ENCODE data around the gene DAPK2.

The DAPK2 gene

GRCh38 chr15:63998489-63998888 lies 47.8 kb downstream of the DAPK2 start:
- TF ChIP-seq, protein P1, sequence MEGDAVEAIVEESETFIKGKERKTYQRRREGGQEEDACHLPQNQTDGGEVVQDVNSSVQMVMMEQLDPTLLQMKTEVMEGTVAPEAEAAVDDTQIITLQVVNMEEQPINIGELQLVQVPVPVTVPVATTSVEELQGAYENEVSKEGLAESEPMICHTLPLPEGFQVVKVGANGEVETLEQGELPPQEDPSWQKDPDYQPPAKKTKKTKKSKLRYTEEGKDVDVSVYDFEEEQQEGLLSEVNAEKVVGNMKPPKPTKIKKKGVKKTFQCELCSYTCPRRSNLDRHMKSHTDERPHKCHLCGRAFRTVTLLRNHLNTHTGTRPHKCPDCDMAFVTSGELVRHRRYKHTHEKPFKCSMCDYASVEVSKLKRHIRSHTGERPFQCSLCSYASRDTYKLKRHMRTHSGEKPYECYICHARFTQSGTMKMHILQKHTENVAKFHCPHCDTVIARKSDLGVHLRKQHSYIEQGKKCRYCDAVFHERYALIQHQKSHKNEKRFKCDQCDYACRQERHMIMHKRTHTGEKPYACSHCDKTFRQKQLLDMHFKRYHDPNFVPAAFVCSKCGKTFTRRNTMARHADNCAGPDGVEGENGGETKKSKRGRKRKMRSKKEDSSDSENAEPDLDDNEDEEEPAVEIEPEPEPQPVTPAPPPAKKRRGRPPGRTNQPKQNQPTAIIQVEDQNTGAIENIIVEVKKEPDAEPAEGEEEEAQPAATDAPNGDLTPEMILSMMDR (IDR thresholded peaks at IDR 0.05; ENCODE audit: low read length, missing control alignments): no peak
- DNase-seq (ENCODE audit: low read depth): no peak
- H3K4me3 ChIP-seq (replicated peaks; ENCODE audit: low read depth, low read length): no peak overlapping the region

DNA sequence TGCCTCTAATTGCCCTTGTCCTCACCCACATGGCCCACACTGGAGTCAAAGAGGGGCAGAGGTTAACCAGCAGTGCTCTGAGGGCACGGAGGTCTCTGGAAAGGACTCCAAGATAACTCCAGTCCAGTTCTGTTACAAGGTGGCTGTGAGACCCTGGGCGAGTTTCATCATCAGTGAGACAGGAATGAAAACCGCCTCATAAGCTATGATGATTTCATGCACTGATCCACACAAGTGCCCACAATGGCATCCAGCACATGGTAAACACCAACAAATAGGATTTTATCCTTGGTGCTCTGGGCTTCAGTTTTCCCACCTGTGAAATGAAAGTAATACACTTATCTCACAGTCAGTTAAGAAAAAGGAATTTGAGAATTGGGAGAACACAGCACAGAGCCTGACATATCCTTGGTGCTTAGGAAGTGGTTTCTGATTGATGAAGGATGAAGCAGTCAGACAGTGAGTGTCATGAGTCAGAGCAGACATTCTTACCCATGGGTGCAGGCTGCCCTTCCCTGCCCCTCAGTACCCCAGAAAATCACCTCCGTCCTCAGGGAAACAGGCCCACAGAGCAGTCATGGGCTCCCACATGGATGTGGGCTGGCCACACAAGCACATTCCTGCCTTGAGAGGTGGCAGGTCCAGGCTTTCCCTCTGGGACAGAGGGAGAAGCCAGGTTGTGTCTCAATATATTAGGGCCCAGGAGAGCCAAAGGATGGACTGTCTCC lies 48.4 kb downstream of the DAPK2 start:
- no peak for DNase-seq (ENCODE audit: low read depth)
- H3K4me3 ChIP-seq (replicated peaks; ENCODE audit: low read depth, low read length): no peak overlapping the region
- TF ChIP-seq, protein P1 (IDR thresholded peaks at IDR 0.05; ENCODE audit: low read length, missing control alignments): no peak

GRCh38 chr15:63996794-63997357 lies 49.4 kb downstream of the DAPK2 start:
- H3K4me3 ChIP-seq (replicated peaks; ENCODE audit: low read depth, low read length): no peak overlapping the region
- no peak for DNase-seq (ENCODE audit: low read depth)
- TF ChIP-seq, protein P1 (IDR thresholded peaks at IDR 0.05; ENCODE audit: low read length, missing control alignments): no peak

GRCh38 chr15:63995789-63996188 lies 50.5 kb downstream of the DAPK2 start:
- TF ChIP-seq, protein P1 (IDR thresholded peaks at IDR 0.05; ENCODE audit: low read length, missing control alignments): no peak
- DNase-seq (ENCODE audit: low read depth): no peak
- H3K4me3 ChIP-seq (replicated peaks; ENCODE audit: low read depth, low read length): no peak overlapping the region

DNA sequence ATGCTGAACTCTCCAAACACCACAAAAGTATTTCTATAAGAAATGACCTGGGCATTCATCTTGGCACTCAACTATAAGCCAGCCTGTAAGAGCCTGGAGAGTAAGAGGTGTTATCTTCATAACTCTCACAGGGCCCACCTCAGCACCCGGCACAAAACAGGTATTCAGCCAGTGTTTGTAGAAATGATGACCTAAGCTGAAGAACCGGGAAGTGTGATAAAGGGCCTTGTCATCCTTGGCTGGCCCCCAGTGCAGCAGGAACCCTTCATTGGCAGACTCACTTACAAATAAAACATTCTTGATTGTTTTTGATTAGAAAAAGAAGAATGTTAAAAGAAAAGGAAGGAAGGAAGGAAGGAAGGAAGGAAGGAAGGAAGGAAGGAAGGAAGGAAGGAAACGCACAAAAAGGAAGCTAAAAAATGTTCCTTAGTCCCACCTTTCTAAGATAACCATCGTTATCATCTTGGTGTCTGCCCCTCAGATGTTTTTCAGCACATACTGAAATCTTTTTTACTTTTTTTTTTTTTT lies 52.1 kb downstream of the DAPK2 start:
- no peak for DNase-seq (ENCODE audit: low read depth)
- TF ChIP-seq, protein P1 (IDR thresholded peaks at IDR 0.05; ENCODE audit: low read length, missing control alignments): no peak

GRCh38 chr15:63992300-63992699 lies 54.0 kb downstream of the DAPK2 start:
- TF ChIP-seq, protein P1 (IDR thresholded peaks at IDR 0.05; ENCODE audit: low read length, missing control alignments): no peak
- no peak for DNase-seq (ENCODE audit: low read depth)
- H3K4me3 ChIP-seq (replicated peaks; ENCODE audit: low read depth, low read length): no peak overlapping the region

More for the DNA sequence above, 52.1 kb downstream of the DAPK2 start:
- H3K4me3 ChIP-seq (replicated peaks; ENCODE audit: low read depth, low read length): no peak overlapping the region
